GM21515 (cell line): ENCODE data around the gene SIGLEC5.
A peak's percentile ranks its signal among the peaks of the same experiment; 100 is the strongest.

ENCODE experiments used
- ATAC-seq: cut with Tn5 transposase; IDR thresholded peaks from one replicate; pipeline ENCODE4 v1.9.1; 2021; ENCODE audit not compliant: unreplicated experiment

SIGLEC5 gene

GRCh38 chr19:51590441-51590840, 39.8 kb downstream of the SIGLEC5 start:
- no peak for ATAC-seq

DNA sequence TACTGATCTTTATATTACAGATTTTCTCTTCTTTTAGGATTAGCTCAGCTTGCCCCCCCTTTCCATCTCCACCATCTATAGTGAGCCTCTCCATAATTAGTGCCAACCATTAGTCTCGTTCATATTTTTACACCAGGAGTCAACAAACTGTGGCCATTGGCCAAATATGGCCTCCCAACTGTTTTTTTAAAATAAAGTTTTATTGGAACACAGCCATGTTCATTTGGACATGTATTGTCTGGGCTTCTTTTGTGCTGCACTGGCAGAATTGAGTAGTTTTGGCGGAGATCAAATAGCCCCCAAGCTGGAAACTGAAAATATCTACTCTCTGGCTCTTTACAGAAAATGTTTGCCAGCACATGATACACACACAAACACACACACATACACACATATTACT, 40.7 kb downstream of the SIGLEC5 start:
- ATAC-seq, result no peak

DNA sequence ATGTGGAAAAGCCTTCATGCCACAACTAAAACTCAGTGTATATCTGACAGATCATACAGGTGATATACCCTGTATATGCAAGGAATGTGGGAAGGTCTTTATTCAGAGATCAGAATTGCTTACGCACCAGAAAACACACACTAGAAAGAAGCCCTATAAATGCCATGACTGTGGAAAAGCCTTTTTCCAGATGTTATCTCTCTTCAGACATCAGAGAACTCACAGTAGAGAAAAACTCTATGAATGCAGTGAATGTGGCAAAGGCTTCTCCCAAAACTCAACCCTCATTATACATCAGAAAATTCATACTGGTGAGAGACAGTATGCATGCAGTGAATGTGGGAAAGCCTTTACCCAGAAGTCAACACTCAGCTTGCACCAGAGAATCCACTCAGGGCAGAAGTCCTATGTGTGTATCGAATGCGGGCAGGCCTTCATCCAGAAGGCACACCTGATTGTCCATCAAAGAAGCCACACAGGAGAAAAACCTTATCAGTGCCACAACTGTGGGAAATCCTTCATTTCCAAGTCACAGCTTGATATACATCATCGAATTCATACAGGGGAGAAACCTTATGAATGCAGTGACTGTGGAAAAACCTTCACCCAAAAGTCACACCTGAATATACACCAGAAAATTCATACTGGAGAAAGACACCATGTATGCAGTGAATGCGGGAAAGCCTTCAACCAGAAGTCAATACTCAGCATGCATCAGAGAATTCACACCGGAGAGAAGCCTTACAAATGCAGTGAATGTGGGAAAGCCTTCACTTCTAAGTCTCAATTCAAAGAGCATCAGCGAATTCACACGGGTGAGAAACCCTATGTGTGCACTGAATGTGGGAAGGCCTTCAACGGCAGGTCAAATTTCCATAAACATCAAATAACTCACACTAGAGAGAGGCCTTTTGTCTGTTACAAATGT, 42.7 kb downstream of the SIGLEC5 start:
- ATAC-seq, result no peak

- no peak for ATAC-seq
Observed at GRCh38 chr19:51586799-51587198, 43.4 kb downstream of the SIGLEC5 start.

GRCh38 chr19:51586103-51586728, 44.0 kb downstream of the SIGLEC5 start:
- no peak for ATAC-seq

GRCh38 chr19:51576850-51577249, 53.4 kb downstream of the SIGLEC5 start:
- no peak for ATAC-seq

DNA sequence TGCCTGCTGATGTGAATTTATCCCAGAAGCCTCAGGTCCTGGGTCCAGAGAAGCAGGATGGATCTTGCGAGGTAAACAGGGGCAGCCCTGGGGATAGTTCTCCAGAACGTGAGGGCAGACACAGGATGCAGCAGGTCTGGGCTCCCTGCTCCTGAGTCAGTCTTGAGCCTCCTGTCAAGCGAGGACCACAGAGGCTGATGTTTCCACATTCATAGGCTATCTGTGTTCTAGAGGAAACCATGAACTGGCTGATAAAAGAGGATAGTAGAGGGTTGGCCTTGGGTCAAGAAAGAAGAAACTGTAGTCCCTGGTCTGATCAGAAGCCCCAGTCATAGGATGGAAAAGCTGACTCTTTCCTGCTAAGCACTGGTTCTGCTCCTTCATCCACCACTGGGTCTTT, 56.9 kb downstream of the SIGLEC5 start:
- no peak for ATAC-seq

- no peak for ATAC-seq
Observed at GRCh38 chr19:51572908-51573307, 57.3 kb downstream of the SIGLEC5 start.

- ATAC-seq, result no peak
Observed at GRCh38 chr19:51572410-51572809, 57.8 kb downstream of the SIGLEC5 start.

- no peak for ATAC-seq
Observed at GRCh38 chr19:51571599-51571998, 58.6 kb downstream of the SIGLEC5 start.

- ATAC-seq, result peak; percentile 76
Observed at GRCh38 chr19:51570962-51571575, 59.1 kb downstream of the SIGLEC5 start, which contains the start of gene ZNF175. Gene ZNF175 (plus strand): TSS chr19:51571283. CDS start chr19:51573330, 2,047 bp downstream.

GRCh38 chr19:51568456-51568855, 61.7 kb downstream of the SIGLEC5 start:
- no peak for ATAC-seq

GRCh38 chr19:51567583-51567982, 62.6 kb downstream of the SIGLEC5 start:
- ATAC-seq, result no peak

- no peak for ATAC-seq
Observed at GRCh38 chr19:51566489-51567100, 63.6 kb downstream of the SIGLEC5 start.

DNA sequence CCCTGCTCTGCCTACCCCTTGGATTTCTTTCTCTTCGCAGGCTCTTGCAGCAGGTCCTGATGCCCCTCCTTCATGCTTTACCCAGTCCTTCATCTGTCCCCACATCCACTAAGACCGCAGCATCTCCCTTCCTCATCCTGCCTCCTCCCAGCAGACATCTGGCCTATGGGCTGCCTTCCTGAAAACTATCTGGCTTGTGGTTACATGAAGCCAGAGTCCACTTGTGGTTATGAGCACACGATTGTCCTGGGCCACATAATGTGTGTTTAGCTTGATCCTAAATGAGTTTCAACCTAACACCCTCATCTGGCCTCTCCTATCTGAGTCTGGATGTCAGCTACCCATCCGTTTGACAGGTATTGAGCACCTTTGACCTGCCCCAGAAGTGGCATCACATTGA, 64.6 kb downstream of the SIGLEC5 start:
- no peak for ATAC-seq

DNA sequence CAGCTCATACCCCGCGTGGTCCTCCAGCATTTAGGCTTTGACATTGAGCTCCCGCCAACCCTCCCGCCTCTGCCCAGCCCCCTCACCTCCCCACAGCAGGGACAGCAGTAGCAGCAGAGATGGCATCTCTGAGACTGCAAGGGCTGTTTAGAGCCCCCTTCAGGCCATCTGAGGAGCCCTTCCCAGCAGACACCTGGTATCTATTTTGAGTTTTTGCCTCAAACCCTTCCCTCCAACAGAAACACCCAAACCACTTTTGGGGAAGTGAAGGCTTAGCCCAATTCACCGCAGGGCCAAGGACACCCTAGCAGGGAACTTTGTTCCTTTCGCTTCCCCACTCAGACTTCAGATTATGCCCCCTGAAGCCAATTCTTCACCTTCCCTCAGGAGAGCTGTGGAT, 65.4 kb downstream of the SIGLEC5 start:
- ATAC-seq, result no peak
